ENCODE data around the gene CNDP2. TPM values are rescaled to one million over a fixed set of nuclear protein-coding genes. Genes with fewer than 3 reads are reported as not detected.

Gene CNDP2
- total RNA-seq, 1 donor from 2014 or later: 52.5 TPM

- intact Hi-C loops (cut with DNase I): no loop called here
- H3K9me3 ChIP-seq: no peaks in the 10 kb centered on the region
- no peak overlapping the region for H3K27ac ChIP-seq
- no peaks in the 10 kb centered on the region for H3K27me3 ChIP-seq
- peaks cover 0 to 85% of the 10 kb centered on the region in 2 donors for H3K36me3 ChIP-seq
- TF ChIP-seq POLR2AphosphoS5 (IDR thresholded peaks at IDR 0.05; ENCODE audit: insufficient read depth in 1 of 2, low read depth in 1 of 2) (no peak), CTCF (IDR thresholded peaks at IDR 0.05) (no peak), POLR2A (IDR thresholded peaks at IDR 0.05) (no peak)
- no peak overlapping the region for H3K4me3 ChIP-seq
- H3K4me1 ChIP-seq: no peaks in the 10 kb centered on the region
- DNase-seq (ENCODE audit: extremely low spot score in 2 of 2): no peak
These were observed 19.6 kb downstream of the CNDP2 start for GRCh38 chr18:74515620-74516231.

- Histone ChIP-seq H3K27ac (no peak overlapping the region), H3K36me3 (peaks cover 0 to 85% of the 10 kb centered on the region in 2 donors), H3K4me3 (no peak overlapping the region), H3K9me3 (no peaks in the 10 kb centered on the region), H3K27me3 (no peaks in the 10 kb centered on the region), H3K4me1 (no peaks in the 10 kb centered on the region)
- intact Hi-C loops (cut with DNase I): no loop called here
- no peak for DNase-seq (ENCODE audit: extremely low spot score in 2 of 2)
- no peak for TF ChIP-seq POLR2AphosphoS5 (IDR thresholded peaks at IDR 0.05; ENCODE audit: insufficient read depth in 1 of 2, low read depth in 1 of 2)
- TF ChIP-seq CTCF (IDR thresholded peaks at IDR 0.05): no peak
- TF ChIP-seq POLR2A (IDR thresholded peaks at IDR 0.05): no peak
These were observed 20.4 kb downstream of the CNDP2 start for GRCh38 chr18:74516271-74517235.

- H3K27ac ChIP-seq: no peak overlapping the region
- H3K27me3 ChIP-seq: no peaks in the 10 kb centered on the region
- H3K4me3 ChIP-seq: no peak overlapping the region
- no peaks in the 10 kb centered on the region for H3K9me3 ChIP-seq
- TF ChIP-seq POLR2AphosphoS5 (IDR thresholded peaks at IDR 0.05; ENCODE audit: insufficient read depth in 1 of 2, low read depth in 1 of 2) (no peak), CTCF (IDR thresholded peaks at IDR 0.05) (no peak), POLR2A (IDR thresholded peaks at IDR 0.05) (no peak)
- peaks cover 0 to 81% of the 10 kb centered on the region in 2 donors for H3K36me3 ChIP-seq
- intact Hi-C loops (cut with DNase I): no loop called here
- no peaks in the 10 kb centered on the region for H3K4me1 ChIP-seq
- no peak for DNase-seq (ENCODE audit: extremely low spot score in 2 of 2)
These were observed 21.1 kb downstream of the CNDP2 start for GRCh38 chr18:74517236-74517630.

- TF ChIP-seq POLR2A (IDR thresholded peaks at IDR 0.05) (no peak), CTCF (IDR thresholded peaks at IDR 0.05) (no peak), POLR2AphosphoS5 (IDR thresholded peaks at IDR 0.05; ENCODE audit: insufficient read depth in 1 of 2, low read depth in 1 of 2) (no peak)
- Histone ChIP-seq H3K4me1 (no peaks in the 10 kb centered on the region), H3K9me3 (no peaks in the 10 kb centered on the region), H3K27me3 (no peaks in the 10 kb centered on the region), H3K4me3 (no peak overlapping the region), H3K36me3 (peaks cover 0 to 67% of the 10 kb centered on the region in 2 donors), H3K27ac (no peak overlapping the region)
- intact Hi-C loops (cut with DNase I): no loop called here
- no peak for DNase-seq (ENCODE audit: extremely low spot score in 2 of 2)
These were observed 22.5 kb downstream of the CNDP2 start for GRCh38 chr18:74518456-74519295.

Data from vagina (tissue), 2 donors.